Colonic mucosa (tissue), 4 donors: Measurements from ENCODE around the gene MTOR. TPM values are rescaled to one million over a fixed set of nuclear protein-coding genes. Genes with fewer than 3 reads are reported as not detected.

Experiments used
- DNase-seq: peaks from one replicate; pipeline ENCODE4 v3.0.0-alpha.2; 2020
- H3K27ac ChIP-seq: fragments of 200-600 bp; one replicate; pipeline ENCODE4 v1.8.0; 2021
- H3K27me3 ChIP-seq: fragments of 200-600 bp; one replicate; pipeline ENCODE4 v1.8.0; 2021
- H3K36me3 ChIP-seq: fragments of 200-600 bp; one replicate; pipeline ENCODE4 v1.8.0; 2021
- H3K4me1 ChIP-seq: fragments of 200-600 bp; one replicate; pipeline ENCODE4 v1.8.0; 2021; ENCODE audit warnings: mild to moderate bottlenecking
- H3K4me3 ChIP-seq: fragments of 200-600 bp; one replicate; pipeline ENCODE4 v1.8.0; 2021
- H3K9ac ChIP-seq, 2 donors: one replicate each; pipeline ENCODE4 v1.7.0; 2013; ENCODE audit warnings: control low read depth in 2 of 2, low read depth in 2 of 2, low read length in 2 of 2
- H3K9me3 ChIP-seq: fragments of 200-600 bp; one replicate; pipeline ENCODE4 v1.8.0; 2021
- CTCF ChIP-seq: fragments of 200-600 bp; IDR thresholded peaks from one replicate; pipeline ENCODE4 v1.8.0; 2022; ENCODE audit warnings: antibody characterized with exemption, mild to moderate bottlenecking
- intact Hi-C: fragments of 100-400 bp; cut with DNase I; formaldehyde crosslinking; loops from one replicate; pipeline ENCODE4 v1.14.1; 2022
- total RNA-seq, 2 donors: library from RNA; stranded (reverse); fragmentation: NEBNext Ultra II Directional in 1 of 2; extraction: Animal tissue kit (Norgen Biotek cat#: 25700) in 1 of 2; gene quantifications; one replicate each; pipeline ENCODE4 v1.2.1, GENCODE V29; 2021
- donor health status: healthy.
- donor health status: DM: no; HTN: no; CAD: no.
- donor health status: DM: no; HTN: no; CAD: no.

MTOR gene
- total RNA-seq, 2 donors from 2014 or later: 29.9 to 50.2 TPM

DNA sequence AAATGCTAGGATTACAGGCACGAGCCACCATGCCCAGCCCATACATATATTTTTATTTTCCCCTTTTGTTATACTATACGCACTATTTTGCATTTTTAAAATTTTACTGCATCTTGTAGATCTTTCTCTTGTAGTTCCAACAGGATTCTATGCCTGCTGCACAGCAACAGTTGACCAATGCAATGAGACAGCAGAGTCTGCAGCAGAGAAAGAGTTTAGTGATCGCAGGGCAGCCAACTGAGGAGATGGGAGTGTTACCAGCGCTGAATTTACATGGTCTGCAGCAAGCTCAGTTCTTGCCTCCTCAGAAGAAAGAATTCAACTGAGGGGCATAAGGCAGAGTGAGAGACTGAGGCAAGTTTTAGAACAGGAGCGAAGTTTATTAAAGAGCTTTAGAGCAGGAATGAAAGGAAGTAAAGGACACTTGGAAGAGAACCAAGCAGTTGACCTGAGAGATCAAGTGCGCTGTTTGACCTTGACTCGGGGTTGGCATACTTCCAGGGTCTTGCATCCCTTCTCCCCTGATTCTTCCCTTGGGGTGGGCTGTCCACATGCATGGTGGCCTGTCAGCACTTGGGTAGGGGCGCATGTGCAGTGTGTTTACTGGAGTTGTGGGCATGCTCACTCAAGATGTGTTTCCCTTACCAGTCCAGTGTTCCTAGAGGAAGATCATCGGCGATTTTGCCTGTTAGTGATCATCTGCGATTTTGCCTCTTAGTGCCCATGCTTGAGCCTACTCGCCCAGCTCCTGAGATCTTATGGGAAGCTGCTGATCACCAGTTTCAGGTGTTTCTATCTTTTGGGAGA is 4.1 kb upstream of the MTOR start:
- Histone ChIP-seq H3K36me3 (no peaks in the 10 kb centered on the region), H3K4me1 (peaks cover 3% of the 10 kb centered on the region), H3K9me3 (no peaks in the 10 kb centered on the region), H3K27me3 (no peaks in the 10 kb centered on the region), H3K27ac (no peak overlapping the region), H3K4me3 (no peak overlapping the region), H3K9ac (no peak overlapping the region)
- DNase-seq: no peak
- TF ChIP-seq CTCF: no peak
- intact Hi-C loops: no loop called here

GRCh38 chr1:11256299-11256698 is 6.1 kb downstream of the MTOR start:
- DNase-seq: no peak
- Histone ChIP-seq H3K9me3 (no peaks in the 10 kb centered on the region), H3K4me1 (peaks cover 1% of the 10 kb centered on the region), H3K36me3 (peaks cover 37% of the 10 kb centered on the region), H3K27ac (no peak overlapping the region), H3K9ac (no peak overlapping the region), H3K4me3 (no peak overlapping the region), H3K27me3 (no peaks in the 10 kb centered on the region)
- no peak for TF ChIP-seq CTCF
- intact Hi-C loops: no loop called here

DNA sequence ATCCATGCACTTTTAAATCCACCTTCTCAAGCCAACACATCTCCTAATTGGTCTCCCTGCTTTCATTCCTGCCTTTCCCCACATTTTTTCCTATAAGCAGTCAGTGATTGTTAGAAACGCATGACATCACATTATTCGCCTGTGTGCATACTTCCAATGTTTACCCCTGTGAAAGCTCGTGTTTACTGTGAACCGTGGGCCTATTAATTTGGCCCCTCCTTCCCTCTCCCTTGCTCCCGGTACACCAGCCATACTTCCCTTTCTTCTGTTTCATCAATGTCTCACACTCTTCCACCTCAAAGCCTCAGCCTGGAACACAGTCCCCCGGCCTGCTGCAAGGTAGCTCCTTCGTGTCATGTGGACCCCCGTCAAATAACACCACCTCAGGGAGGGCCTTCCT is 9.1 kb downstream of the MTOR start:
- Histone ChIP-seq H3K27me3 (no peaks in the 10 kb centered on the region), H3K36me3 (peaks cover 42% of the 10 kb centered on the region), H3K9me3 (no peaks in the 10 kb centered on the region), H3K9ac (no peak overlapping the region), H3K4me3 (no peak overlapping the region), H3K4me1 (no peaks in the 10 kb centered on the region), H3K27ac (no peak overlapping the region)
- DNase-seq: no peak
- intact Hi-C loops: no loop called here
- no peak for TF ChIP-seq CTCF

- intact Hi-C loops: no loop called here
- H3K36me3 ChIP-seq: peaks cover 41% of the 10 kb centered on the region
Measured at GRCh38 chr1:11252538-11252937, 9.8 kb downstream of the MTOR start.

DNA sequence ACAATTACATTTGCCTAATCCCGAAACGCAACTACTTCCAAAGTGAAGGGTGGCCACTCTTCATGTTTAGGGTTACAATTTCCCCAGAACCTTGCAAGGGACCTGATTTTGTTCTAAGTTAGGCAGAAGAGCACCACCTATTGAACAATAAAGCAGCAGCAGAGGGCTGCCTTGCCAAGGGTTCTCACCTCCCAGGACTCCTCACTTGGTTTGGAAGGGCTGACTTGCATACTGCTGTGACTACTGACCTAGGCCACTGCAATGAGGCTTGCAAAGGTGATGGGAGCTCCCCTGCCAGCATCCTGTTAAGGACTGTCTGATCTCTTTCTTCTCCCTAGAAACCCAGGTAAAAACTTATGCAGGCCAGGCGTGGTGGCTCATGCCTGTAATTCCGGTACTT is 14.2 kb downstream of the MTOR start:
- intact Hi-C loops: no loop called here
- Histone ChIP-seq H3K4me3 (no peak overlapping the region), H3K9ac (no peak overlapping the region), H3K27ac (no peak overlapping the region), H3K27me3 (no peaks in the 10 kb centered on the region), H3K9me3 (no peaks in the 10 kb centered on the region), H3K4me1 (no peaks in the 10 kb centered on the region), H3K36me3 (peaks cover 20% of the 10 kb centered on the region)
- TF ChIP-seq CTCF: no peak
- no peak for DNase-seq

More at GRCh38 chr1:11252538-11252937, 9.8 kb downstream of the MTOR start:
- Histone ChIP-seq H3K27ac (no peak overlapping the region), H3K27me3 (no peaks in the 10 kb centered on the region), H3K9ac (no peak overlapping the region), H3K9me3 (no peaks in the 10 kb centered on the region), H3K4me1 (no peaks in the 10 kb centered on the region), H3K4me3 (no peak overlapping the region)
- no peak for DNase-seq
- no peak for TF ChIP-seq CTCF
